A549 (cell line): ENCODE measurements around the gene WDR19. TPM values are rescaled to one million over a fixed set of nuclear protein-coding genes. Genes with fewer than 3 reads are reported as not detected.

ENCODE experiments used
- ATAC-seq, 2 experiments: fragments of 200-7000 bp in 1 of 2; fragments of >200 bp in 1 of 2; cut with Nextera tagmentation in 1 of 2; cut with Tn5 transposase in 1 of 2; 3 replicates each; pipeline versions ENCODE4 v1.8.0 to v1.9.1; 2018 to 2020; ENCODE audit warnings: mild to moderate bottlenecking in 1 of 2, moderate library complexity in 1 of 2
- CTCF ChIA-PET: fragments of 300-600 bp; sonication (Branson Sonifier 250); formaldehyde crosslinking; extraction: SDS; loops from one replicate; lab custom pipeline; 2021; ENCODE audit warnings: antibody characterized with exemption, inconsistent platforms; lab: Yijun Ruan, JAX
- POLR2A ChIA-PET: fragments of 350-600 bp; formaldehyde crosslinking; extraction: SDS; loops from one replicate; lab custom pipeline; 2021; ENCODE audit warnings: antibody characterized with exemption, inconsistent platforms; lab: Yijun Ruan, JAX
- DNase-seq, 2 experiments: peaks; one replicate each; pipeline versions ENCODE4 v3.0.0 to v3.0.0-alpha.2; 2011 to 2016; ENCODE audit warnings: low read depth in 1 of 2, low spot score in 1 of 2
- FAIRE-seq: peaks from 2 replicates; lab custom pipeline; 2011; peaks lifted over from hg19 to GRCh38; lab: Jason Lieb, UNC
- H3K27ac ChIP-seq, 2 experiments: fragments of >200 bp; sonication (Bioruptor Twin); formaldehyde crosslinking; 3 replicates each; pipeline ENCODE4 v1.5.1; 2016 to 2017
- H3K4me1 ChIP-seq: fragments of >200 bp; sonication (Bioruptor Twin); formaldehyde crosslinking; 3 replicates; pipeline ENCODE4 v1.6.1; 2016
- H3K4me2 ChIP-seq: fragments of >200 bp; sonication (Bioruptor Twin); formaldehyde crosslinking; 3 replicates; pipeline ENCODE4 v1.6.1; 2016
- H3K4me3 ChIP-seq: fragments of >200 bp; sonication (Bioruptor Twin); formaldehyde crosslinking; 3 replicates; pipeline ENCODE4 v1.5.1; 2016
- H3K9me3 ChIP-seq: fragments of >200 bp; sonication (Bioruptor Twin); formaldehyde crosslinking; 3 replicates; pipeline ENCODE4 v1.6.1; 2016
- CEBPB ChIP-seq, 2 experiments: fragments of >200 bp in 1 of 2; sonication (Bioruptor Twin) in 1 of 2; formaldehyde crosslinking in 1 of 2; IDR thresholded peaks; 2 replicates each; pipeline ENCODE4 v1.6.1; 2012 to 2016
- CHD2 ChIP-seq: fragments of 150-350 bp; IDR thresholded peaks from 2 replicates; pipeline ENCODE4 v1.6.1; 2014; ENCODE audit warnings: low read length; ENCODE audit not compliant: partially characterized antibody
- EHF ChIP-seq: fragments of 250-450 bp; sonication (Bioruptor Pico); IDR thresholded peaks from 2 replicates; pipeline ENCODE4 v1.5.0; 2020; ENCODE audit warnings: mild to moderate bottlenecking
- FOSB ChIP-seq: fragments of 250-450 bp; sonication (Bioruptor Pico); IDR thresholded peaks from 2 replicates; pipeline ENCODE4 v1.5.0; 2020; ENCODE audit warnings: mild to moderate bottlenecking, moderate library complexity
- FOSL2 ChIP-seq, 2 experiments: fragments of 450-650 bp in 1 of 2; fragments of >200 bp in 1 of 2; sonication (Bioruptor Twin) in 1 of 2; formaldehyde crosslinking; IDR thresholded peaks; 2 replicates each; pipeline versions ENCODE4 v1.5.0 to v1.6.1; 2016 to 2020; ENCODE audit warnings: mild to moderate bottlenecking in 1 of 2, moderate library complexity in 1 of 2
- FOXS1 ChIP-seq: fragments of 250-450 bp; sonication (Bioruptor Pico); IDR thresholded peaks from 2 replicates; pipeline ENCODE4 v1.5.0; 2020; ENCODE audit warnings: mild to moderate bottlenecking, moderate library complexity
- HDAC2 ChIP-seq: fragments of 200-600 bp; sonication (generic); IDR thresholded peaks from 2 replicates; pipeline ENCODE4 v1.6.1; 2016
- HOXB13 ChIP-seq: fragments of 250-450 bp; sonication (Bioruptor Pico); IDR thresholded peaks from 2 replicates; pipeline ENCODE4 v1.5.0; 2020; ENCODE audit warnings: low read depth, mild to moderate bottlenecking, moderate library complexity
- JUN ChIP-seq, 2 experiments: fragments of >200 bp; sonication (Bioruptor Twin); formaldehyde crosslinking; IDR thresholded peaks; 2 replicates in 1 of 2; 3 replicates in 1 of 2; pipeline ENCODE4 v1.6.1; 2016 to 2017
- JUNB ChIP-seq: fragments of >200 bp; sonication (Bioruptor Twin); formaldehyde crosslinking; IDR thresholded peaks from 2 replicates; pipeline ENCODE4 v1.6.1; 2016
- MAFK ChIP-seq: fragments of 450-650 bp; IDR thresholded peaks from 2 replicates; pipeline ENCODE4 v1.6.1; 2014; ENCODE audit not compliant: partially characterized antibody
- NPAS2 ChIP-seq: fragments of 250-450 bp; sonication (Bioruptor Pico); IDR thresholded peaks from 2 replicates; pipeline ENCODE4 v1.8.0; 2022; ENCODE audit warnings: mild to moderate bottlenecking, moderate library complexity, borderline replicate concordance
- NR3C1 ChIP-seq: fragments of >200 bp; sonication (Bioruptor Twin); formaldehyde crosslinking; IDR thresholded peaks from 3 replicates; pipeline ENCODE4 v1.6.1; 2017
- PHF8 ChIP-seq: fragments of 200-600 bp; sonication (generic); IDR thresholded peaks from 2 replicates; pipeline ENCODE4 v1.6.1; 2016; ENCODE audit warnings: low read depth, mild to moderate bottlenecking, antibody characterized with exemption, moderate library complexity, borderline replicate concordance
- RARB ChIP-seq: fragments of 250-450 bp; sonication (Bioruptor Pico); IDR thresholded peaks from 2 replicates; pipeline ENCODE4 v1.8.0; 2021; ENCODE audit warnings: mild to moderate bottlenecking, moderate library complexity
- ZNF302 ChIP-seq: fragments of 250-450 bp; sonication (Bioruptor Pico); IDR thresholded peaks from 2 replicates; pipeline ENCODE4 v1.9.0; 2021; ENCODE audit warnings: inconsistent platforms, mild to moderate bottlenecking, moderate library complexity
- WGBS: methylation state at CpG from one replicate; pipeline ENCODE4 v1.1.6; 2017; ENCODE audit errors: missing lambda C conversion rate; 5-methylcytosine and 5-hydroxymethylcytosine counted together
- polyA plus RNA-seq, 4 experiments: library from polyadenylated mRNA; depleted of rRNA in 3 of 4; stranded (reverse); fragments of >200 nt; fragmentation: RNase III in 1 of 4; extraction: RNeasy Plus Mini Kit Qiagen cat#74134 plus additional on column Dnase treatment in 1 of 4; gene quantifications; 2 replicates in 3 of 4; 3 replicates in 1 of 4; pipeline ENCODE4 v1.2.3, GENCODE V29; 2011 to 2017
- TF ChIP-seq, protein P1 (sequence below): fragments of >200 bp; sonication (Bioruptor Twin); formaldehyde crosslinking; IDR thresholded peaks from 2 replicates; pipeline ENCODE4 v1.6.1; 2016
- TF ChIP-seq, protein P2 (sequence below): IDR thresholded peaks from 2 replicates; pipeline ENCODE4 v1.6.1; 2012; ENCODE audit warnings: low read depth, borderline replicate concordance
- TF ChIP-seq, protein P3 (sequence below): IDR thresholded peaks from 2 replicates; pipeline ENCODE4 v1.6.1; 2012
- TF ChIP-seq, protein P4 (sequence below): fragments of >200 bp; sonication (Bioruptor Twin); formaldehyde crosslinking; IDR thresholded peaks from 3 replicates; pipeline ENCODE4 v1.6.1; 2016

WDR19 gene
- polyA plus RNA-seq, 2 of the 4 experiments (the other 2 are of a cell fraction): 12.1 to 30.1 TPM

DNA sequence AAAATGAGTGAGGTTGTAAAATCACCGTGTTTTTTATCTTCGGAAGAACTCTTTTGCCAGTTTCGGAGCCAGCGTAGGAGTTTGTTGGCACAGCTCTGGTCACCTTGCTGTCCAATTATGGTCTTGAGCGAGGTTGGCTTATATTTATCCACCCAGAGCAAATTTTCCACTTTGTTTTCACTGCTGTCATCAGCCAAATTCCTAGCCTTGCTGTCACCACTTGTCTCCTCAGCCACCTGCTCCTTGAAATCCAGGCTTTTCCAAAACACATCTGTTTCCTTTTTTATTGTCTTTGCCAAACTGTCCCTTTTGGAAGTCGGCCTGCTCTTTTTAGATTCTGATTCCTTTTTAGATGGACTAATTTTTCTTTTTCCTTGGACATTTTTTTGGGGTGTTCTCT, 126.3 kb downstream of the WDR19 start:
- ChIA-PET CTCF (no interaction called here), POLR2A (no interaction called here)
- no peaks in the 10 kb centered on the region for H3K9me3 ChIP-seq
- no peak for TF ChIP-seq PHF8
- TF ChIP-seq CHD2: no peak
- TF ChIP-seq MAFK: no peak
- no peak for TF ChIP-seq RARB
- no peak for TF ChIP-seq EHF (CRISPR knock-in tag)
- no peak for TF ChIP-seq FOSB (CRISPR knock-in tag)
- TF ChIP-seq HOXB13 (CRISPR knock-in tag): no peak
- TF ChIP-seq, protein P1, sequence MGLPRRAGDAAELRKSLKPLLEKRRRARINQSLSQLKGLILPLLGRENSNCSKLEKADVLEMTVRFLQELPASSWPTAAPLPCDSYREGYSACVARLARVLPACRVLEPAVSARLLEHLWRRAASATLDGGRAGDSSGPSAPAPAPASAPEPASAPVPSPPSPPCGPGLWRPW: no peak
- TF ChIP-seq, protein P2, sequence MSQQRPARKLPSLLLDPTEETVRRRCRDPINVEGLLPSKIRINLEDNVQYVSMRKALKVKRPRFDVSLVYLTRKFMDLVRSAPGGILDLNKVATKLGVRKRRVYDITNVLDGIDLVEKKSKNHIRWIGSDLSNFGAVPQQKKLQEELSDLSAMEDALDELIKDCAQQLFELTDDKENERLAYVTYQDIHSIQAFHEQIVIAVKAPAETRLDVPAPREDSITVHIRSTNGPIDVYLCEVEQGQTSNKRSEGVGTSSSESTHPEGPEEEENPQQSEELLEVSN: no peak
- ATAC-seq: no peak
- DNase-seq: no peak
- no peak overlapping the region for H3K4me2 ChIP-seq
- peaks cover 19% of the 10 kb centered on the region for H3K4me1 ChIP-seq
- 94% methylated on average over 6 of the region's 6 CpGs for WGBS
- no peak overlapping the region for H3K27ac ChIP-seq
- no peak overlapping the region for H3K4me3 ChIP-seq
- no peak for FAIRE-seq

DNA sequence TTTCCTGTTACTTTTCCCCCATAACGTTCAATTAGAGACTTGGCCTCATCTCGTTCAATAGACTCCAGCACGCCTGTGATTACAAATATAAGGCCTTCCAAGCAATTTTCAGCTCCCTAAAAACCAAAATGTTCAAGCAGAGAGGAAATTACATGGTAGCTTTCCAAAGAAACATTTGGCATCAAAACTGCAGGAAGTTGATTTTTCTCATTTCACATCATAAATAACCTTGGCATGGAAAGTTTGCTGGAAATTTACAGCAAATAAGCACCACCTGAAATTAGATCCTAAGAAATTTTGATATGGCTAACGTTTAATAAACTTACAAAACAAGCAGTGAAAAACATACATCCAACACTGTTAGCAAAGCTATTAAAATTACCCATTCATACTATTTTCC, 130.5 kb downstream of the WDR19 start:
- ChIA-PET POLR2A (no interaction called here), CTCF (interaction anchor here (0.6 to 1.2 kb wide), 2 partner anchors 9 to 17 kb away, joined by 3 read pairs; no protein-coding TSS in a partner anchor)
- Histone ChIP-seq H3K4me1 (peaks cover 14% of the 10 kb centered on the region), H3K27ac (no peak overlapping the region), H3K9me3 (no peaks in the 10 kb centered on the region), H3K4me2 (no peak overlapping the region), H3K4me3 (no peak overlapping the region)
- FAIRE-seq (no peak), DNase-seq (no peak), ATAC-seq (no peak)
- TF ChIP-seq EHF (CRISPR knock-in tag): no peak
- WGBS: 66% methylated on average over 4 of the region's 4 CpGs

DNA sequence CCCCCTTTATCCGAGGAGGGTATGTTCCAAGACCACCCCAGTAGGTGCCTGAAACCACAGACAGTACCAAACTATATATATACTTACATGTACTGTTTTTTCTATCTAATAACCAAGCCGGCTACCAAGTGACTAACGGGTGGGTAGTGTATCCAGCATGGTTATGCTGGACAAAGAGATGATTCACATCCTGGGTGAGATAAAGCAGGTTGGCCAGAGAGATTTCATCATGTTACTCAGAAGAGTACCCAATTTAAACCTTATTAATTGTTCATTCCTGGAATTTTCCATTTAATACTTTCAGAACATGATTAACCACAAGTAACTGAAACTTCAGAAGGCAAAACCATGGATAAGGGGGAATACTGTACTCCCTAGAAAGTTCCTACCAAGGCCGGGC, 137.3 kb downstream of the WDR19 start:
- H3K27ac ChIP-seq: peak overlapping the region; percentile 73 to 84
- POLR2A ChIA-PET: no interaction called here
- TF ChIP-seq HDAC2: no peak
- TF ChIP-seq CHD2: no peak
- TF ChIP-seq CEBPB (IDR thresholded peaks at IDR 0.05): peak in 1 of 2 experiments; percentile 55; a peak in 2 of 4 replicates
- no peak for TF ChIP-seq NR3C1
- TF ChIP-seq JUNB: no peak
- no peak for TF ChIP-seq ZNF302 (CRISPR knock-in tag)
- TF ChIP-seq, all 56 proteins: peak for 1
- 21% methylated on average over 4 of the region's 4 CpGs for WGBS
- H3K4me3 ChIP-seq: no peak overlapping the region; the same call in 2 of the 3 replicates
- no peaks in the 10 kb centered on the region for H3K9me3 ChIP-seq
- H3K4me1 ChIP-seq: peaks cover 50% of the 10 kb centered on the region
- no peak for FAIRE-seq
- CTCF ChIA-PET: interaction anchor here (1.4 kb wide), 1 partner anchor 33 kb away, joined by 3 read pairs; no protein-coding TSS in a partner anchor
- H3K4me2 ChIP-seq: peak overlapping the region; percentile 68
- DNase-seq: peak; percentile 28 to 53
- ATAC-seq: peak; percentile 68 to 85

DNA sequence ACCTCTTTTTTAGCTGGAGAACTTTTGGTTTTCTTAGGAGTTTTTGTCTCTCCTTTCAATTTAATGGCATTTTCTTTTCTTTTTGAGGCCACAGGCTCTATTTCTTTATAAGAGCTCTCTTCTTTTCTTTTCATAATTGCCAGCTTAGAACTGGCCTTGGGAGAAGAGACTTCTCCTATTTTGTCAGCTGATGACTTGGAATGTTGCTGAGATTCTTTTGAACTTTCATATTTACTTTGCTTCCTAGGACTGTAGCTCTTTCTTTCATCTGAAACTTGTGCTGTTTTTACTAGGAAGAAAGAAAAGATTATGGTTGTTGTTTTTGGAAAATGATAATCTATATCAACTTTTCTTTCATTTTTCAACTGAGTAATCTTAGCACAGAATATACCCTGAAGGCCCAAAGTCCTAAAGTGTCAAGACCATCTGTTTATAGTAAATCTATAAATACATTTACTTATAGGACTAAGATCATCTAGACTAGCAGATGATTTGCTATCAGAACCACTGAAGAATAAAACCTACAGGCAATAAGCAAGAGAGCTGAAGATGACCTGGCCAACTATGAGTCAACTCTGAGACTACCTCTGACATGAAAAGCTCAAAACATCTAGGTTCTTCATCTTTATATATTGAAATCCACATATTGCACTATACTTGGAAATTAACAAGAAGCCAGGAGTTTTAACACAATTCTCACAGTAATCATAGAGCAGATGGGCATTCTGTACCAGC, 138.2 kb downstream of the WDR19 start:
- Histone ChIP-seq H3K4me1 (peaks cover 59% of the 10 kb centered on the region), H3K4me2 (peak overlapping the region; percentile 68), H3K9me3 (no peaks in the 10 kb centered on the region), H3K4me3 (no peak overlapping the region), H3K27ac (peak overlapping the region; percentile 73 to 84)
- ChIA-PET POLR2A (interaction anchor here (0.7 kb wide), 2 partner anchors 43 to 1161 kb away, joined by 3 to 5 read pairs; no protein-coding TSS in a partner anchor), CTCF (interaction anchor here (0.6 to 1.4 kb wide), 2 partner anchors 34 to 111 kb away, joined by 3 to 4 read pairs; no protein-coding TSS in a partner anchor)
- FAIRE-seq (no peak), ATAC-seq (no peak), DNase-seq (no peak)
- TF ChIP-seq, protein P3, sequence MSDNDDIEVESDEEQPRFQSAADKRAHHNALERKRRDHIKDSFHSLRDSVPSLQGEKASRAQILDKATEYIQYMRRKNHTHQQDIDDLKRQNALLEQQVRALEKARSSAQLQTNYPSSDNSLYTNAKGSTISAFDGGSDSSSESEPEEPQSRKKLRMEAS: no peak
- no peak for TF ChIP-seq FOXS1 (CRISPR knock-in tag)
- TF ChIP-seq, protein P4, sequence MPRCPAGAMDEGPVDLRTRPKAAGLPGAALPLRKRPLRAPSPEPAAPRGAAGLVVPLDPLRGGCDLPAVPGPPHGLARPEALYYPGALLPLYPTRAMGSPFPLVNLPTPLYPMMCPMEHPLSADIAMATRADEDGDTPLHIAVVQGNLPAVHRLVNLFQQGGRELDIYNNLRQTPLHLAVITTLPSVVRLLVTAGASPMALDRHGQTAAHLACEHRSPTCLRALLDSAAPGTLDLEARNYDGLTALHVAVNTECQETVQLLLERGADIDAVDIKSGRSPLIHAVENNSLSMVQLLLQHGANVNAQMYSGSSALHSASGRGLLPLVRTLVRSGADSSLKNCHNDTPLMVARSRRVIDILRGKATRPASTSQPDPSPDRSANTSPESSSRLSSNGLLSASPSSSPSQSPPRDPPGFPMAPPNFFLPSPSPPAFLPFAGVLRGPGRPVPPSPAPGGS: no peak
- no peak for TF ChIP-seq JUN (IDR thresholded peaks at IDR 0.05)
- no peak for TF ChIP-seq FOSL2 (IDR thresholded peaks at IDR 0.05)
- TF ChIP-seq FOSL2 (CRISPR knock-in tag; IDR thresholded peaks at IDR 0.05): no peak
- no peak for TF ChIP-seq NPAS2 (CRISPR knock-in tag)
